Measurements from ENCODE around the gene HIP1.

The HIP1 gene

GRCh38 chr7:75757860-75758259 is 19.1 kb upstream of the HIP1 start:
- no peaks in the 10 kb centered on the region for H3K9me3 ChIP-seq (ENCODE audit: insufficient read depth, low read length)
- no peak overlapping the region for H3K9ac ChIP-seq (ENCODE audit: low read length)
- no peaks in the 10 kb centered on the region for H3K36me3 ChIP-seq (ENCODE audit: low read length)
- H4K20me1 ChIP-seq (ENCODE audit: low read depth, low read length): no peaks in the 10 kb centered on the region
- H3K4me2 ChIP-seq (ENCODE audit: low read depth, low read length, poor library complexity, severe bottlenecking): no peak overlapping the region
- no peaks in the 10 kb centered on the region for H3F3A ChIP-seq (ENCODE audit: insufficient read depth)
- H3K27ac ChIP-seq (ENCODE audit: low read depth, low read length): no peak overlapping the region
- H3K9me2 ChIP-seq (replicated peaks; ENCODE audit: insufficient read depth, low read length): no peaks in the 10 kb centered on the region
- H3K4me3 ChIP-seq (ENCODE audit: insufficient read depth, low read length, poor library complexity, severe bottlenecking): no peak overlapping the region
- no peak overlapping the region for H2AFZ ChIP-seq (ENCODE audit: low read depth, low read length, severe bottlenecking)
- TF ChIP-seq CTCF (IDR thresholded peaks at IDR 0.05; ENCODE audit: insufficient read depth, low read length, poor library complexity, severe bottlenecking) (no peak), EZH2phosphoT487 (conservative IDR thresholded peaks at IDR 0.05; ENCODE audit: low read length) (no peak)
- no peaks in the 10 kb centered on the region for H3K27me3 ChIP-seq (ENCODE audit: low read length)
- H3K79me2 ChIP-seq (ENCODE audit: insufficient read depth, low read length): no peaks in the 10 kb centered on the region

GRCh38 chr7:75756991-75757676 is 18.4 kb upstream of the HIP1 start:
- H4K20me1 ChIP-seq (ENCODE audit: low read depth, low read length): no peaks in the 10 kb centered on the region
- H3K4me3 ChIP-seq (ENCODE audit: insufficient read depth, low read length, poor library complexity, severe bottlenecking): no peak overlapping the region
- H2AFZ ChIP-seq (ENCODE audit: low read depth, low read length, severe bottlenecking): no peak overlapping the region
- no peaks in the 10 kb centered on the region for H3K36me3 ChIP-seq (ENCODE audit: low read length)
- H3K9me3 ChIP-seq (ENCODE audit: insufficient read depth, low read length): no peaks in the 10 kb centered on the region
- no peaks in the 10 kb centered on the region for H3K9me2 ChIP-seq (replicated peaks; ENCODE audit: insufficient read depth, low read length)
- TF ChIP-seq CTCF (IDR thresholded peaks at IDR 0.05; ENCODE audit: insufficient read depth, low read length, poor library complexity, severe bottlenecking) (peak; percentile 37), EZH2phosphoT487 (conservative IDR thresholded peaks at IDR 0.05; ENCODE audit: low read length) (no peak)
- H3K9ac ChIP-seq (ENCODE audit: low read length): no peak overlapping the region
- no peak overlapping the region for H3K27ac ChIP-seq (ENCODE audit: low read depth, low read length)
- H3F3A ChIP-seq (ENCODE audit: insufficient read depth): no peaks in the 10 kb centered on the region
- no peaks in the 10 kb centered on the region for H3K79me2 ChIP-seq (ENCODE audit: insufficient read depth, low read length)
- no peaks in the 10 kb centered on the region for H3K27me3 ChIP-seq (ENCODE audit: low read length)
- H3K4me2 ChIP-seq (ENCODE audit: low read depth, low read length, poor library complexity, severe bottlenecking): no peak overlapping the region

- Histone ChIP-seq H3K4me2 (ENCODE audit: low read depth, low read length, poor library complexity, severe bottlenecking) (no peak overlapping the region), H2AFZ (ENCODE audit: low read depth, low read length, severe bottlenecking) (no peak overlapping the region), H3F3A (ENCODE audit: insufficient read depth) (no peaks in the 10 kb centered on the region), H3K9ac (ENCODE audit: low read length) (no peak overlapping the region), H3K36me3 (ENCODE audit: low read length) (no peaks in the 10 kb centered on the region), H3K4me3 (ENCODE audit: insufficient read depth, low read length, poor library complexity, severe bottlenecking) (no peak overlapping the region), H4K20me1 (ENCODE audit: low read depth, low read length) (no peaks in the 10 kb centered on the region), H3K9me2 (replicated peaks; ENCODE audit: insufficient read depth, low read length) (no peaks in the 10 kb centered on the region), H3K9me3 (ENCODE audit: insufficient read depth, low read length) (no peaks in the 10 kb centered on the region), H3K27ac (ENCODE audit: low read depth, low read length) (no peak overlapping the region), H3K79me2 (ENCODE audit: insufficient read depth, low read length) (no peaks in the 10 kb centered on the region), H3K27me3 (ENCODE audit: low read length) (no peaks in the 10 kb centered on the region)
- TF ChIP-seq EZH2phosphoT487 (conservative IDR thresholded peaks at IDR 0.05; ENCODE audit: low read length): no peak
- no peak for TF ChIP-seq CTCF (IDR thresholded peaks at IDR 0.05; ENCODE audit: insufficient read depth, low read length, poor library complexity, severe bottlenecking)
Observed at GRCh38 chr7:75756206-75756990, 17.7 kb upstream of the HIP1 start.

All from SU-DHL-6 (cell line).